AG09309 (cell line): ENCODE measurements around the gene PPP2R5B.

Source experiments
- DNase-seq: peaks from one replicate; pipeline ENCODE4 v3.0.0-alpha.2; 2010; ENCODE audit warnings: low read depth
- H3K4me3 ChIP-seq: 2 replicates; pipeline ENCODE4 v1.5.1; 2011; ENCODE audit warnings: mild to moderate bottlenecking, low read depth, low read length, moderate library complexity; ENCODE audit not compliant: control insufficient read depth
- CTCF ChIP-seq: IDR thresholded peaks from 2 replicates; pipeline ENCODE4 v1.5.1; 2011; ENCODE audit warnings: mild to moderate bottlenecking, low read depth, low read length, inconsistent platforms; ENCODE audit not compliant: insufficient read depth, control insufficient read depth; ENCODE audit errors: missing control alignments

The PPP2R5B gene

GRCh38 chr11:64878223-64878493 lies 46.3 kb upstream of the PPP2R5B start:
- DNase-seq: no peak
- peak overlapping the region; percentile 55 for H3K4me3 ChIP-seq
- no peak for TF ChIP-seq CTCF

GRCh38 chr11:64878494-64879243 lies 45.8 kb upstream of the PPP2R5B start, which contains the start of gene EHD1:
Gene EHD1, minus strand, starts transcription at chr11:64878621. Its CDS starts 157 bp downstream, at chr11:64878464.
- TF ChIP-seq CTCF: peak; percentile 56
- H3K4me3 ChIP-seq: peak within 1 kb of the TSS; percentile 78
- peak; percentile 83 for DNase-seq

- TF ChIP-seq CTCF: no peak
- H3K4me3 ChIP-seq: peak overlapping the region; percentile 78
- no peak for DNase-seq
Measured at GRCh38 chr11:64879244-64879900, 45.1 kb upstream of the PPP2R5B start.

GRCh38 chr11:64880240-64881001 lies 44.1 kb upstream of the PPP2R5B start:
- no peak overlapping the region for H3K4me3 ChIP-seq
- DNase-seq: no peak
- TF ChIP-seq CTCF: no peak

- TF ChIP-seq CTCF: no peak
- H3K4me3 ChIP-seq: no peak overlapping the region
- DNase-seq: no peak
Measured at GRCh38 chr11:64881476-64881875, 43.0 kb upstream of the PPP2R5B start.

GRCh38 chr11:64882243-64882642 lies 42.2 kb upstream of the PPP2R5B start:
- no peak overlapping the region for H3K4me3 ChIP-seq
- no peak for DNase-seq
- TF ChIP-seq CTCF: no peak
